ENCODE measurements around the gene ZNF541. TPM values are rescaled to one million over a fixed set of nuclear protein-coding genes. Genes with fewer than 3 reads are reported as not detected.

Gene ZNF541
- total RNA-seq, 1 experiment from 2014 or later, result not detected

- no peaks in the 10 kb centered on the region for H3K36me3 ChIP-seq
- no peaks in the 10 kb centered on the region for H3K27me3 ChIP-seq
- no peak overlapping the region for H3K27ac ChIP-seq
- H3K9me3 ChIP-seq (replicated peaks), result peaks cover 4% of the 10 kb centered on the region; the same call in 1 of the 2 replicates
- H3K4me1 ChIP-seq, result no peaks in the 10 kb centered on the region
- no peak for DNase-seq
- no peak overlapping the region for H3K4me3 ChIP-seq
Observed at GRCh38 chr19:47581605-47582319, 8.8 kb upstream of the ZNF541 start.

DNA sequence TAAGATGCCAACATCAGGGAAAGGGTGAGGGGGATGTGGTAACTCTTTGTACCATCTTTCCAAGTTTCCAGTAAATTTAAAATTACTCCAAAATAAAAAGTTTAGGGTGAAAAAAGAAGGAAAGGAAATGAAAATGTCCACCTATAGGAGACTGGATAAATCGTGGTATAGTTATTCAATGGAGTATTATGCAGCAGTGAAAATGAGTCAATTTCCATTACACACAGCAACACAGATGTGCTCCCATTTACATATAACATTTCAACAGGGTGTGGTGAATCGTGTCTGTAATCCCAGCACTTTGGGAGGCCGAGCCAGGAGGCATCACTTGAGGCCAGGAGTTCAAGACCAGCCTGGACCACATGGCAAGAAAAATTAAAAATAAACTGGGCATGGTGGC is 7.4 kb upstream of the ZNF541 start:
- DNase-seq, result no peak
- H3K27me3 ChIP-seq, result no peaks in the 10 kb centered on the region
- H3K27ac ChIP-seq, result no peak overlapping the region
- no peak overlapping the region for H3K4me3 ChIP-seq
- no peaks in the 10 kb centered on the region for H3K4me1 ChIP-seq
- H3K36me3 ChIP-seq, result no peaks in the 10 kb centered on the region
- H3K9me3 ChIP-seq (replicated peaks), result no peaks in the 10 kb centered on the region

DNA sequence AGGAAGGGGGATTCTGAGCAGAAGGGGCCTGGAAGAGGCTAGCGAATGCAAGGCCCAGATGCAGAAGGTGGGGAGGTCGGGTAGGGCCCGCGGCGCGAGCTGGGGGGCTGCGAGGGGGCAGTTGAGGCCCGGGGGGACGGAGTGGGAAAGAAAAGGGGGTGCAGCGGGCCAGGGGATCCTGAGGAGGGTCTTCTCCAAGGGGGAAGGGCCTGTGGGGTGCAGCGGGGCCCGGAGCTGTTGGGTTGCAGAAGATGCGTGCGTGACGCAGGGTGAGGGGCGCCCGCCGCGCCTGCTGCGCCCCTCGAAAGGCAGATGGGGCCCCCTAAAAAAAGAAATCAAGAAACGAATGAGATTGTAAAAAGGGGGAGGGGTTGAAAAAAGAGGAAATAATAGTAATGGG is 313 bp downstream of the ZNF541 start:
- no peak for DNase-seq
- H3K4me3 ChIP-seq, result no peak overlapping the region
- peaks cover 7% of the 10 kb centered on the region for H3K27me3 ChIP-seq
- no peaks in the 10 kb centered on the region for H3K4me1 ChIP-seq
- no peak overlapping the region for H3K27ac ChIP-seq
- H3K9me3 ChIP-seq (replicated peaks), result no peaks in the 10 kb centered on the region
- no peaks in the 10 kb centered on the region for H3K36me3 ChIP-seq

GRCh38 chr19:47569331-47569730 is 3.6 kb downstream of the ZNF541 start:
- Histone ChIP-seq H3K36me3 (no peaks in the 10 kb centered on the region), H3K27me3 (peaks cover 7% of the 10 kb centered on the region), H3K9me3 (replicated peaks) (no peaks in the 10 kb centered on the region), H3K4me1 (no peaks in the 10 kb centered on the region), H3K27ac (no peak overlapping the region), H3K4me3 (no peak overlapping the region)
- no peak for DNase-seq

GRCh38 chr19:47564081-47564480 is 8.9 kb downstream of the ZNF541 start:
- Histone ChIP-seq H3K36me3 (no peaks in the 10 kb centered on the region), H3K4me1 (no peaks in the 10 kb centered on the region), H3K9me3 (replicated peaks) (no peaks in the 10 kb centered on the region), H3K4me3 (no peak overlapping the region), H3K27ac (no peak overlapping the region), H3K27me3 (no peaks in the 10 kb centered on the region)
- DNase-seq, result no peak

DNA sequence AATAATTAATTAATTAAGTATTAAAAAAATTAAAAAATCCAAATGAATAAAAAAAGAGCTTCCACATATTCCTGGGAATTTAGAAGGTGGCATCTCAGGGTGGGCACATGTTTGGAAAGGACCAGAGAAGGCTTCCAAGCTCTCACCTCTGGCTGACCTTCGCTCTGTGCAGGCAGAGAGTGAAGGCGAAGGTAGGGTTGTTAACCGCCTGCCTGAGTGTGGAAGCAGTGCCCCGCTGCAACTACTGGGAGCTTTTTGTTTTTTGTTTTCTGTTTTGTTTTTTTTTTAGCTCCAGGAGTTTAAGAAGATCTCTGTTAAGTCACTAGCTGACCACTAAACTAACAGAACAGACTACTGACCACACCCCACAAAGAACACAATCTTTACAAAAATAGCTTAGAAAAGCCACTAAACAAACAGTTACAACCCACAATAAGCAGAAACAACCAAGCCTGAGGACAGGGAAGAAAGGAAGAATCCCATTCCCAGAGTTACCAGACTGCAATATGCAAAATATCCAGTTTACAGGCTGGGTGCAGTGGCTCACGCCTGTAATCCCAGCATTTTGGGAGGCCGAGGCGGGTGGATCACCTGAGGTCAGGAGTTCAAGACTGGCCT is 11.4 kb downstream of the ZNF541 start:
- no peaks in the 10 kb centered on the region for H3K9me3 ChIP-seq (replicated peaks)
- no peak for DNase-seq
- no peaks in the 10 kb centered on the region for H3K27me3 ChIP-seq
- no peaks in the 10 kb centered on the region for H3K36me3 ChIP-seq
- H3K27ac ChIP-seq, result no peak overlapping the region
- H3K4me1 ChIP-seq, result no peaks in the 10 kb centered on the region
- H3K4me3 ChIP-seq, result no peak overlapping the region

DNA sequence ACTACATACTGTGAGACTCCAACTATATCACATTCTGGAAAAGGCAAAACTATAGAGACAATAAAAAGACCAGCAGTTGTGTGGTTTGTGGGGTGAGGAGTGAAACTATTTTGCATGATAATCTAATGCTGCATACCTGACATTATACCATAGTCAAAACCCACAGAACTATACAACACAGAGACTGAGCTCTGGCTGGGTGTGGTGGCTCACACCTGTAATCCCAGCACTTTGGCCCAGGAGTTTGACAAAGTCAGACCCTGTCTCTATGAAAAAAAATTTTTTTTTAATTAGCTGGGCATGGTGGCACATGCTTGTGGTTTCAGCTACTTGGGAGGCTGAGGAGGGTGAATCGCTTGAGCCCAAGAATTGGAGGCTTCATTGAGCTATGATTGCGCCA is 11.9 kb downstream of the ZNF541 start:
- Histone ChIP-seq H3K27me3 (no peaks in the 10 kb centered on the region), H3K4me3 (no peak overlapping the region), H3K9me3 (replicated peaks) (no peaks in the 10 kb centered on the region), H3K4me1 (no peaks in the 10 kb centered on the region), H3K27ac (no peak overlapping the region), H3K36me3 (no peaks in the 10 kb centered on the region)
- DNase-seq, result no peak

DNA sequence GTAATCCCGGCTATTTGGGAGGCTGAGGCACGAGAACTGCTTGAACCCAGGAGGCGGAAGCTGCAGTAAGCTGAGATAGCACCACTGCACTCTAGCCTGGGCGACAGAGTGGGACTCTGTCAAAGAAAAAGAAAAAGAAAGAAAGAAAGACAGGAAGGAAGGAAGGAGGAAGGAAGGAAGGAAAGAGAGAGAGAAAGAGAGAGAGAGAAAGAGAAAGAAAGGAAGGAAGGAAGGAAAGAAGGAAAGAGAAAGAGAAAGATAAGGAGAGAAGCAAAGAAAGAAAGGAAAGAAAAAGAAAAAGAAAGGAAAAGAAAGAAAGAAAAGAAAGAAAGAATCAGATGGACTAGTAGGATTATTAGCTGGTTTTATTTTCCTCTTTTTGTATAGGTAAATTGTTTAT is 22.8 kb downstream of the ZNF541 start:
- DNase-seq, result no peak
- H3K9me3 ChIP-seq (replicated peaks), result no peaks in the 10 kb centered on the region
- no peak overlapping the region for H3K4me3 ChIP-seq
- no peak overlapping the region for H3K27ac ChIP-seq
- no peaks in the 10 kb centered on the region for H3K36me3 ChIP-seq
- no peaks in the 10 kb centered on the region for H3K4me1 ChIP-seq
- peaks cover 5% of the 10 kb centered on the region for H3K27me3 ChIP-seq

DNA sequence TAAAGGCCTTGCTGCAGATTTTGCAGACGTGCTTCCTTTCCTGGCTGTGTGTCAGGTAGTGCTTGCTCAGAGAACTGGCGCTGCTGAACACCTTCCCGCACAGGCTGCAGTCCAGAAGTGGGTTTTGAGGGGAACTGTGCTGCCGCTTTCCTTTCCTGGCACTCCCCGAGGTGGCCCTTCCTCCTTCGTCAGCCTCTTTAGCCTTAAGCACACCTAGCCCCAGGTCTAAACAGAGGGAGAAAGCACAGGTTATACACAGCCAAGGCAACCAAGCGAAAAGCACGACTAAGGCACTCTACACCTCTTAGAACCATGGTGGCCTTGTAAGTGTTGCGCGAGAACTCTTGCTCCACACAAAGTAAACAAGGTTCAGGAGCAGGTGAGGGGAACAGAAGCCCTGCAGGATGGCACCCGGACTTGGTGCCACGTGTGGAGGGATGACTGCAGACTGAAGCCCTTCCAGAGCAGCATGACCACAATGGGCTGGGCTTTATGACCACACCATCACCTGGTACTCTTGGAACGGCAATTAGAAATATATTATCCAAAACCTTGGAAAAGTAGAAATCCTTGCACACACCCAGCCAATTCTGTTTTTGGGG is 23.6 kb downstream of the ZNF541 start:
- Histone ChIP-seq H3K27me3 (peaks cover 5% of the 10 kb centered on the region), H3K27ac (no peak overlapping the region), H3K36me3 (no peaks in the 10 kb centered on the region), H3K4me3 (no peak overlapping the region), H3K4me1 (no peaks in the 10 kb centered on the region), H3K9me3 (replicated peaks) (no peaks in the 10 kb centered on the region)
- DNase-seq, result no peak

- Histone ChIP-seq H3K36me3 (no peaks in the 10 kb centered on the region), H3K4me1 (no peaks in the 10 kb centered on the region), H3K27ac (no peak overlapping the region), H3K4me3 (no peak overlapping the region), H3K9me3 (replicated peaks) (no peaks in the 10 kb centered on the region), H3K27me3 (peaks cover 5% of the 10 kb centered on the region)
- no peak for DNase-seq
Observed at GRCh38 chr19:47547199-47547598, 25.7 kb downstream of the ZNF541 start.

- H3K9me3 ChIP-seq (replicated peaks), result no peaks in the 10 kb centered on the region
- no peak overlapping the region for H3K27ac ChIP-seq
- H3K36me3 ChIP-seq, result no peaks in the 10 kb centered on the region
- peaks cover 12% of the 10 kb centered on the region for H3K27me3 ChIP-seq
- H3K4me3 ChIP-seq, result no peak overlapping the region
- DNase-seq, result no peak
- H3K4me1 ChIP-seq, result no peaks in the 10 kb centered on the region
Observed at GRCh38 chr19:47545061-47545948, 27.6 kb downstream of the ZNF541 start.

DNA sequence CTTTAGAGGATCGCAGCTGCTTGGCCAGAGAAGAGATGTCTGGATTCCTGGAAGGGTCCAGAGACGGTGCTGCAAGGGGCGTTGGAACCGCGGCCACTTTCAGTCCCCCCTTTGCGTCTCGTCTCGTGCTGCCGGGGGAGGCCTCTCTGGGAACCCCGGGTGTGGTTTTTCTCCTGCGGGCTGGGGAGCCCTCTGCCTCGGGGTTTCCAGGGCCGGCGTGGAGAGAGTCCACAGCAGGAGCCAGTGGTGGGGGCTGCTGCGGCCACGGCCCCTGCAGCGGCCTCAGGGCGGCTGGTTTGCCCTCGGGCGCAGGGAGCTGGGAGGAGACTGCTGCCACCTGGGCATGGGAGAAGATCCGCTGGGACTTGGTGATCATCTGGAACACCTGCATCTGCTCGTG is 28.5 kb downstream of the ZNF541 start:
- Histone ChIP-seq H3K27ac (no peak overlapping the region), H3K4me1 (no peaks in the 10 kb centered on the region), H3K9me3 (replicated peaks) (no peaks in the 10 kb centered on the region), H3K4me3 (no peak overlapping the region), H3K36me3 (no peaks in the 10 kb centered on the region), H3K27me3 (peaks cover 18% of the 10 kb centered on the region)
- no peak for DNase-seq

- Histone ChIP-seq H3K36me3 (no peaks in the 10 kb centered on the region), H3K9me3 (replicated peaks) (no peaks in the 10 kb centered on the region), H3K27ac (no peak overlapping the region), H3K27me3 (peaks cover 18% of the 10 kb centered on the region), H3K4me1 (no peaks in the 10 kb centered on the region), H3K4me3 (no peak overlapping the region)
- no peak for DNase-seq
Observed at GRCh38 chr19:47544075-47544474, 28.9 kb downstream of the ZNF541 start.

- H3K27ac ChIP-seq, result no peak overlapping the region
- no peak for DNase-seq
- H3K36me3 ChIP-seq, result no peaks in the 10 kb centered on the region
- H3K27me3 ChIP-seq, result peaks cover 16% of the 10 kb centered on the region; the same call in 1 of the 2 replicates
- H3K4me1 ChIP-seq, result no peaks in the 10 kb centered on the region
- no peaks in the 10 kb centered on the region for H3K9me3 ChIP-seq (replicated peaks)
- H3K4me3 ChIP-seq, result no peak overlapping the region
Observed at GRCh38 chr19:47542030-47542475, 30.9 kb downstream of the ZNF541 start.

GRCh38 chr19:47541518-47541917 is 31.4 kb downstream of the ZNF541 start:
- H3K27me3 ChIP-seq, result 0 out of 2 replicates have a peak, but pooled peaks cover 21% of the 10 kb centered on the region
- no peaks in the 10 kb centered on the region for H3K9me3 ChIP-seq (replicated peaks)
- H3K27ac ChIP-seq, result no peak overlapping the region
- H3K4me3 ChIP-seq, result no peak overlapping the region
- no peaks in the 10 kb centered on the region for H3K4me1 ChIP-seq
- no peaks in the 10 kb centered on the region for H3K36me3 ChIP-seq
- DNase-seq, result no peak

All from SJCRH30 (cell line).